ENCODE measurements around the gene SARS1. TPM values are rescaled to one million over a fixed set of nuclear protein-coding genes. Genes with fewer than 3 reads are reported as not detected.

SARS1 gene
- total RNA-seq, 1 experiment from 2014 or later: 158 TPM

- Histone ChIP-seq H3K27ac (ENCODE audit: low read length) (no peak overlapping the region), H2AFZ (ENCODE audit: low read length) (no peak overlapping the region), H3K27me3 (ENCODE audit: low read length) (no peaks in the 10 kb centered on the region), H3K4me2 (ENCODE audit: low read length) (no peak overlapping the region), H3K4me3 (ENCODE audit: low read length) (no peak overlapping the region), H3K9ac (ENCODE audit: low read length) (no peak overlapping the region), H4K20me1 (ENCODE audit: low read length) (no peaks in the 10 kb centered on the region), H3K9me2 (replicated peaks; ENCODE audit: low read length) (no peaks in the 10 kb centered on the region), H3K79me2 (ENCODE audit: low read length) (no peaks in the 10 kb centered on the region), H3K9me3 (ENCODE audit: low read length) (no peaks in the 10 kb centered on the region), H3F3A (ENCODE audit: low read length, unreplicated experiment) (no peaks in the 10 kb centered on the region), H3K36me3 (ENCODE audit: low read depth, low read length) (no peaks in the 10 kb centered on the region), H3K4me1 (ENCODE audit: insufficient read depth, low read length) (peaks cover 14% of the 10 kb centered on the region)
- TF ChIP-seq CTCF (conservative IDR thresholded peaks at IDR 0.05; ENCODE audit: low read depth, low read length): no peak
- TF ChIP-seq EZH2 (IDR thresholded peaks at IDR 0.05; ENCODE audit: low read length, unreplicated experiment): no peak
- TF ChIP-seq EZH2phosphoT487 (IDR thresholded peaks at IDR 0.05; ENCODE audit: borderline replicate concordance, low read length): no peak
- CTCF ChIA-PET: no interaction called here
- no peak for DNase-seq
- intact Hi-C loops (cut with micrococcal nuclease): no loop called here
- ATAC-seq: no peak
- BruUV-seq (replicated peaks): no TSS peak
- POLR2A ChIA-PET (ENCODE audit: unreplicated experiment): no interaction called here
Measured at GRCh38 chr1:109252167-109252892, 38.6 kb downstream of the SARS1 start.

- ATAC-seq (no peak), DNase-seq (no peak)
- H3F3A ChIP-seq (ENCODE audit: low read length, unreplicated experiment): no peaks in the 10 kb centered on the region
- BruUV-seq (replicated peaks): TSS peak; percentile 18
- H2AFZ ChIP-seq (ENCODE audit: low read length): no peak overlapping the region
- no peak overlapping the region for H3K9ac ChIP-seq (ENCODE audit: low read length)
- CTCF ChIA-PET: no interaction called here
- no peak overlapping the region for H3K4me3 ChIP-seq (ENCODE audit: low read length)
- no peaks in the 10 kb centered on the region for H3K9me3 ChIP-seq (ENCODE audit: low read length)
- H3K27me3 ChIP-seq (ENCODE audit: low read length): no peaks in the 10 kb centered on the region
- POLR2A ChIA-PET (ENCODE audit: unreplicated experiment): interaction anchor here (0.6 kb wide), 1 partner anchor 211 kb away, joined by 3 read pairs; the partner anchor contains the start of gene WDR47
- no peak overlapping the region for H3K4me2 ChIP-seq (ENCODE audit: low read length)
- TF ChIP-seq EZH2phosphoT487 (IDR thresholded peaks at IDR 0.05; ENCODE audit: borderline replicate concordance, low read length): no peak
- no peak for TF ChIP-seq EZH2 (IDR thresholded peaks at IDR 0.05; ENCODE audit: low read length, unreplicated experiment)
- no peak for TF ChIP-seq CTCF (conservative IDR thresholded peaks at IDR 0.05; ENCODE audit: low read depth, low read length)
- intact Hi-C loops (cut with micrococcal nuclease): no loop called here
- no peaks in the 10 kb centered on the region for H3K79me2 ChIP-seq (ENCODE audit: low read length)
- peaks cover 20% of the 10 kb centered on the region for H3K4me1 ChIP-seq (ENCODE audit: insufficient read depth, low read length)
- no peaks in the 10 kb centered on the region for H4K20me1 ChIP-seq (ENCODE audit: low read length)
- no peak overlapping the region for H3K27ac ChIP-seq (ENCODE audit: low read length)
- H3K36me3 ChIP-seq (ENCODE audit: low read depth, low read length): no peaks in the 10 kb centered on the region
- H3K9me2 ChIP-seq (replicated peaks; ENCODE audit: low read length): no peaks in the 10 kb centered on the region
Measured at GRCh38 chr1:109252893-109253802, 39.4 kb downstream of the SARS1 start.
